ENCODE data around the gene VWA7. TPM values are rescaled to one million over a fixed set of nuclear protein-coding genes. Genes with fewer than 3 reads are reported as not detected.
A peak's percentile ranks its signal among the peaks of the same experiment; 100 is the strongest.

Gene VWA7
- polyA plus RNA-seq, 4 donors: 2.9 to 11.9 (median 6.4) TPM

- H3K27me3 ChIP-seq (ENCODE audit: control insufficient read depth in 3 of 3, insufficient read depth in 3 of 3, low read length in 3 of 3): no peaks in the 10 kb centered on the region
- H3K4me1 ChIP-seq (ENCODE audit: control insufficient read depth in 3 of 3, insufficient read depth in 2 of 3, low read depth in 1 of 3, low read length in 2 of 3): peaks cover 0 to 37% (median 4%) of the 10 kb centered on the region in 3 donors
- H3K27ac ChIP-seq (ENCODE audit: low read depth in 1 of 3, low read length in 2 of 3): peak overlapping the region; percentile 66 to 93 (median 79)
- DNase-seq: peak in 1 of 2 donors; percentile 31
- no peak overlapping the region for H3K4me3 ChIP-seq (ENCODE audit: low read depth in 1 of 3, low read length in 3 of 3)
- 91 to 97% (median 91%) methylated on average over 5 of the region's 5 CpGs for WGBS, 3 donors
- peaks cover 0 to 54% (median 7%) of the 10 kb centered on the region in 3 donors for H3K36me3 ChIP-seq (ENCODE audit: control insufficient read depth in 3 of 3, insufficient read depth in 2 of 3, low read depth in 1 of 3, low read length in 3 of 3)
- no peaks in the 10 kb centered on the region for H3K9me3 ChIP-seq (ENCODE audit: control insufficient read depth in 2 of 2, insufficient read depth in 1 of 2, low read depth in 1 of 2, low read length in 1 of 2)
- no peak for FAIRE-seq
Observed at GRCh38 chr6:31777667-31778050, 531 bp upstream of the VWA7 start.

GRCh38 chr6:31776485-31776988 is 591 bp downstream of the VWA7 start:
- Histone ChIP-seq H3K4me3 (ENCODE audit: low read depth in 1 of 3, low read length in 3 of 3) (peak overlapping the region in 1 of 3 donors; percentile 41), H3K27ac (ENCODE audit: low read depth in 1 of 3, low read length in 2 of 3) (peak overlapping the region; percentile 66 to 93 (median 79)), H3K27me3 (ENCODE audit: control insufficient read depth in 3 of 3, insufficient read depth in 3 of 3, low read length in 3 of 3) (no peaks in the 10 kb centered on the region), H3K9me3 (ENCODE audit: control insufficient read depth in 2 of 2, insufficient read depth in 1 of 2, low read depth in 1 of 2, low read length in 1 of 2) (no peaks in the 10 kb centered on the region), H3K36me3 (ENCODE audit: control insufficient read depth in 3 of 3, insufficient read depth in 2 of 3, low read depth in 1 of 3, low read length in 3 of 3) (peaks cover 0 to 43% (median 7%) of the 10 kb centered on the region in 3 donors), H3K4me1 (ENCODE audit: control insufficient read depth in 3 of 3, insufficient read depth in 2 of 3, low read depth in 1 of 3, low read length in 2 of 3) (peaks cover 0 to 37% (median 4%) of the 10 kb centered on the region in 3 donors)
- 22 to 29% (median 26%) methylated on average over 14 of the region's 14 CpGs for WGBS, 3 donors
- FAIRE-seq: no peak
- peak in 1 of 2 donors; percentile 36 for DNase-seq

- FAIRE-seq (no peak), DNase-seq (no peak)
- 69 to 87% (median 77%) methylated on average over 32 of the region's 32 CpGs for WGBS, 3 donors
- peaks cover 0 to 37% (median 4%) of the 10 kb centered on the region in 3 donors for H3K4me1 ChIP-seq (ENCODE audit: control insufficient read depth in 3 of 3, insufficient read depth in 2 of 3, low read depth in 1 of 3, low read length in 2 of 3)
- H3K27ac ChIP-seq (ENCODE audit: low read depth in 1 of 3, low read length in 2 of 3): peak overlapping the region in 1 of 3 donors; percentile 93
- H3K9me3 ChIP-seq (ENCODE audit: control insufficient read depth in 2 of 2, insufficient read depth in 1 of 2, low read depth in 1 of 2, low read length in 1 of 2): no peaks in the 10 kb centered on the region
- H3K27me3 ChIP-seq (ENCODE audit: control insufficient read depth in 3 of 3, insufficient read depth in 3 of 3, low read length in 3 of 3): no peaks in the 10 kb centered on the region
- H3K36me3 ChIP-seq (ENCODE audit: control insufficient read depth in 3 of 3, insufficient read depth in 2 of 3, low read depth in 1 of 3, low read length in 3 of 3): peaks cover 0 to 36% (median 3%) of the 10 kb centered on the region in 3 donors
- H3K4me3 ChIP-seq (ENCODE audit: low read depth in 1 of 3, low read length in 3 of 3): peak overlapping the region in 1 of 3 donors; percentile 41
Observed at GRCh38 chr6:31775633-31776484, 1.3 kb downstream of the VWA7 start.

DNA sequence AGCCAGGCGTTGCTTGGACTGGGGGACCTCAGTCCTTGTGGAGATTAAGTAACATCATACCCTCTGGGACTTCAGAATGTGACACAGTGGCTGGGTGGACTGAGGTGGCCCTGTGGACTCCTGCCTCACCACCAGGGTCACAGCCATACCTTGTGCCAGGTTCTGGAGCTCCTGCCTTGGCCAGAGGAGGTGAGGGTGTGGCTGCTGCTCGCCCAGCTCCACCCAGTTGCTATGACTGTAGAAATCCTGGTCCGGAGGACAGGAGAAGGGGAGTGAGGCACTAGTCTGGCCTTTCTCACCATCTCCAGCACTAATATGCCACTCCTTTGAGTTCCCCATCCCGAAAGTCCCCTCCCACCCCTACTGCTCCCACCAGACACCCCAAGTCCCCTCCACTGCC is 1.9 kb downstream of the VWA7 start:
- 36 to 70% (median 37%) methylated on average over 3 to 4 of the region's 4 CpGs for WGBS, 3 donors
- H3K36me3 ChIP-seq (ENCODE audit: control insufficient read depth in 3 of 3, insufficient read depth in 2 of 3, low read depth in 1 of 3, low read length in 3 of 3): peaks cover 0 to 29% (median 3%) of the 10 kb centered on the region in 3 donors
- H3K4me1 ChIP-seq (ENCODE audit: control insufficient read depth in 3 of 3, insufficient read depth in 2 of 3, low read depth in 1 of 3, low read length in 2 of 3): peaks cover 0 to 38% (median 4%) of the 10 kb centered on the region in 3 donors
- H3K9me3 ChIP-seq (ENCODE audit: control insufficient read depth in 2 of 2, insufficient read depth in 1 of 2, low read depth in 1 of 2, low read length in 1 of 2): no peaks in the 10 kb centered on the region
- H3K27ac ChIP-seq (ENCODE audit: low read depth in 1 of 3, low read length in 2 of 3): peak overlapping the region in 2 of 3 donors; percentile 25 to 50
- no peak overlapping the region for H3K4me3 ChIP-seq (ENCODE audit: low read depth in 1 of 3, low read length in 3 of 3)
- H3K27me3 ChIP-seq (ENCODE audit: control insufficient read depth in 3 of 3, insufficient read depth in 3 of 3, low read length in 3 of 3): no peaks in the 10 kb centered on the region
- FAIRE-seq: no peak
- DNase-seq: peak; percentile 72 to 88

GRCh38 chr6:31771992-31772358 is 5.2 kb downstream of the VWA7 start:
- Histone ChIP-seq H3K9me3 (ENCODE audit: control insufficient read depth in 2 of 2, insufficient read depth in 1 of 2, low read depth in 1 of 2, low read length in 1 of 2) (no peaks in the 10 kb centered on the region), H3K27ac (ENCODE audit: low read depth in 1 of 3, low read length in 2 of 3) (no peak overlapping the region), H3K27me3 (ENCODE audit: control insufficient read depth in 3 of 3, insufficient read depth in 3 of 3, low read length in 3 of 3) (no peaks in the 10 kb centered on the region), H3K4me1 (ENCODE audit: control insufficient read depth in 3 of 3, insufficient read depth in 2 of 3, low read depth in 1 of 3, low read length in 2 of 3) (peaks cover 0 to 28% (median 4%) of the 10 kb centered on the region in 3 donors), H3K4me3 (ENCODE audit: low read depth in 1 of 3, low read length in 3 of 3) (no peak overlapping the region), H3K36me3 (ENCODE audit: control insufficient read depth in 3 of 3, insufficient read depth in 2 of 3, low read depth in 1 of 3, low read length in 3 of 3) (peaks cover 0 to 6% (median 0%) of the 10 kb centered on the region in 3 donors)
- 69 to 75% (median 74%) methylated on average over 4 of the region's 4 CpGs for WGBS, 3 donors
- no peak for FAIRE-seq
- DNase-seq: no peak

- peaks cover 0 to 6% (median 0%) of the 10 kb centered on the region in 3 donors for H3K36me3 ChIP-seq (ENCODE audit: control insufficient read depth in 3 of 3, insufficient read depth in 2 of 3, low read depth in 1 of 3, low read length in 3 of 3)
- WGBS, 3 donors: 77 to 85% (median 85%) methylated on average over 2 of the region's 2 CpGs
- DNase-seq (no peak), FAIRE-seq (no peak)
- H3K27ac ChIP-seq (ENCODE audit: low read depth in 1 of 3, low read length in 2 of 3): no peak overlapping the region
- no peaks in the 10 kb centered on the region for H3K9me3 ChIP-seq (ENCODE audit: control insufficient read depth in 2 of 2, insufficient read depth in 1 of 2, low read depth in 1 of 2, low read length in 1 of 2)
- peaks cover 0 to 23% (median 0%) of the 10 kb centered on the region in 3 donors for H3K4me1 ChIP-seq (ENCODE audit: control insufficient read depth in 3 of 3, insufficient read depth in 2 of 3, low read depth in 1 of 3, low read length in 2 of 3)
- no peak overlapping the region for H3K4me3 ChIP-seq (ENCODE audit: low read depth in 1 of 3, low read length in 3 of 3)
- H3K27me3 ChIP-seq (ENCODE audit: control insufficient read depth in 3 of 3, insufficient read depth in 3 of 3, low read length in 3 of 3): no peaks in the 10 kb centered on the region
Observed at GRCh38 chr6:31770860-31771259, 6.3 kb downstream of the VWA7 start.

DNA sequence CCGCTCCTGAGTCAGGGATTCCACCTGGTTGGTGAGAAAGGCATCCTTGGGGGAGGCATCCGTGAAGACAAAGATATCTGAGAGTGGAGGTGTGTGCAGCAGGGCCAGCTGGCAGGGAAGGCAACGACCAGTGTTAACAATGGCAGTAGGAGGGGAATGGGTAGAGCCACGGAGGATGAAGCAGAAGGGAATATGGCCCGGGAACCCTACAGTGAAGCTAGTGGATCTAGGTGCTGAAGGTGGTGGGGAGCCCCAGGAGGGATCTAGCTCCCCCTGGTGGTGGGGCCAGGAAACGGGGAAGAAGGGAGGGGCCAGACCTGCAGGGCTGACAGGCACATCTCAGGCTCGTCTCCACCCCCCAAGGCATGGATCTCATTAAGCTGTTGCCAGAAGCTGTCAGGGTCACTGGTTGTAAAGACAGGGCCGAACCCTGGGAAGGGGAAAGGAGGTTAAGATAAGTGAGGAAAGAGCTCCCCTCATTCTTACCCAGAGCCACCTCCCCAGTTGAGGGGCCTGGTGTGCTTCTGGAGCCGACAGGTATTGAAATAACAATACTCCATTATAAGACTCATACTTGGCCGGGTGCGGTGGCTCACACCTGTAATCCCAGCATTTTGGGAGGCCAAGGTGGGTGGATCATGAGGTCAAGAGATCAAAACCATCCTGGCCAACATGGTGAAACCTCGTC is 7.3 kb downstream of the VWA7 start:
- no peak for FAIRE-seq
- H3K9me3 ChIP-seq (ENCODE audit: control insufficient read depth in 2 of 2, insufficient read depth in 1 of 2, low read depth in 1 of 2, low read length in 1 of 2): no peaks in the 10 kb centered on the region
- peak; percentile 88 to 91 for DNase-seq
- WGBS, 3 donors: 36 to 57% (median 46%) methylated on average over 12 of the region's 12 CpGs
- H3K27me3 ChIP-seq (ENCODE audit: control insufficient read depth in 3 of 3, insufficient read depth in 3 of 3, low read length in 3 of 3): no peaks in the 10 kb centered on the region
- no peak overlapping the region for H3K27ac ChIP-seq (ENCODE audit: low read depth in 1 of 3, low read length in 2 of 3)
- H3K36me3 ChIP-seq (ENCODE audit: control insufficient read depth in 3 of 3, insufficient read depth in 2 of 3, low read depth in 1 of 3, low read length in 3 of 3): peaks cover 0 to 9% (median 0%) of the 10 kb centered on the region in 3 donors
- H3K4me3 ChIP-seq (ENCODE audit: low read depth in 1 of 3, low read length in 3 of 3): no peak overlapping the region
- peaks cover 0 to 19% (median 0%) of the 10 kb centered on the region in 3 donors for H3K4me1 ChIP-seq (ENCODE audit: control insufficient read depth in 3 of 3, insufficient read depth in 2 of 3, low read depth in 1 of 3, low read length in 2 of 3)

Measured in small intestine (tissue), 7 donors.